ENCODE measurements around the gene KAT5. TPM values are rescaled to one million over a fixed set of nuclear protein-coding genes. Genes with fewer than 3 reads are reported as not detected.

KAT5 gene
- total and polyA plus RNA-seq, 2 of the 13 experiments (the other 11 are each of a cell fraction or from before 2014, with no cell fraction given): 35.2 to 48.3 TPM

DNA sequence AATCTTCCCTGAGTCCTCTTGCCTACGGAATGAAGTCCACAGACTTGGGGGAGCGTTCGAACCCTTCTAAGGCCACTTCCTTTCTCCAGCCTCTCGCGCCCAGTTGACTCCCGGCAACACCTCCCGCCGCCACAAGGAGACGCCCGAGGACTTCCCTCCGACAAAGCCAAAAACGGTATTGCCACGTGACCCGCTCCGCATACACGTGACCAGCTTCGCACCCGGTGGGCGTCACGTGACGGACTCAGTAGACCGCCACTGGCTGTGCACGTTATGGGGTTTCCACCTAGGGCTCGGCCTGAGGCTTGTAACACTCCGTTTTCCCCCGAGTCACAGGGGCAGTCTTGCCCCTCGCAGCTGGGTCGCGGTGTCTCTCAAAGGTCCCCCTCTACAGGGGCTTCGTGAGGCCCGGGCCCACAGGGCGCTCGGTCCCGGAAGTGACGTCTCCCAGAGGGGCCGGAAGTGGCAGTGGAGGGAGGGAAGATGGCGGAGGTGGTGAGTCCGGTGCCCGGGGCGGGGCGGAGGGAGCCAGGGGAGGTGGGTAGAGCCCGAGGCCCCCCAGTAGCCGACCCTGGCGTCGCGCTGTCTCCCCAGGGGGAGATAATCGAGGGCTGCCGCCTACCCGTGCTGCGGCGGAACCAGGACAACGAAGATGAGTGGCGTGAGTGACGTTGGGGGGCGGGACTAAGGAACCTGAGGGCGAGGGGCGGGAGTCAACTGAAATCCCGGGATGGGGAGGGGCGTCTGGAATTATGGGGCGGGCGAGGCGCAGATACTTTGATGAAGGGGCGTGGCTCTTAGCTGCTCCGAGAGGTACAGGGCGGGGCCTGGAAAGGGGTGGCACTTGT is at the start of gene KAT5 (continued):
- TF ChIP-seq, protein P1, sequence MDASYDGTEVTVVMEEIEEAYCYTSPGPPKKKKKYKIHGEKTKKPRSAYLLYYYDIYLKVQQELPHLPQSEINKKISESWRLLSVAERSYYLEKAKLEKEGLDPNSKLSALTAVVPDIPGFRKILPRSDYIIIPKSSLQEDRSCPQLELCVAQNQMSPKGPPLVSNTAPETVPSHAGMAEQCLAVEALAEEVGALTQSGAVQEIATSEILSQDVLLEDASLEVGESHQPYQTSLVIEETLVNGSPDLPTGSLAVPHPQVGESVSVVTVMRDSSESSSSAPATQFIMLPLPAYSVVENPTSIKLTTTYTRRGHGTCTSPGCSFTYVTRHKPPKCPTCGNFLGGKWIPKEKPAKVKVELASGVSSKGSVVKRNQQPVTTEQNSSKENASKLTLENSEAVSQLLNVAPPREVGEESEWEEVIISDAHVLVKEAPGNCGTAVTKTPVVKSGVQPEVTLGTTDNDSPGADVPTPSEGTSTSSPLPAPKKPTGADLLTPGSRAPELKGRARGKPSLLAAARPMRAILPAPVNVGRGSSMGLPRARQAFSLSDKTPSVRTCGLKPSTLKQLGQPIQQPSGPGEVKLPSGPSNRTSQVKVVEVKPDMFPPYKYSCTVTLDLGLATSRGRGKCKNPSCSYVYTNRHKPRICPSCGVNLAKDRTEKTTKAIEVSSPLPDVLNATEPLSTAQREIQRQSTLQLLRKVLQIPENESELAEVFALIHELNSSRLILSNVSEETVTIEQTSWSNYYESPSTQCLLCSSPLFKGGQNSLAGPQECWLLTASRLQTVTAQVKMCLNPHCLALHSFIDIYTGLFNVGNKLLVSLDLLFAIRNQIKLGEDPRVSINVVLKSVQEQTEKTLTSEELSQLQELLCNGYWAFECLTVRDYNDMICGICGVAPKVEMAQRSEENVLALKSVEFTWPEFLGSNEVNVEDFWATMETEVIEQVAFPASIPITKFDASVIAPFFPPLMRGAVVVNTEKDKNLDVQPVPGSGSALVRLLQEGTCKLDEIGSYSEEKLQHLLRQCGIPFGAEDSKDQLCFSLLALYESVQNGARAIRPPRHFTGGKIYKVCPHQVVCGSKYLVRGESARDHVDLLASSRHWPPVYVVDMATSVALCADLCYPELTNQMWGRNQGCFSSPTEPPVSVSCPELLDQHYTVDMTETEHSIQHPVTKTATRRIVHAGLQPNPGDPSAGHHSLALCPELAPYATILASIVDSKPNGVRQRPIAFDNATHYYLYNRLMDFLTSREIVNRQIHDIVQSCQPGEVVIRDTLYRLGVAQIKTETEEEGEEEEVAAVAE (CRISPR knock-in tag; IDR thresholded peaks at IDR 0.05; ENCODE audit: borderline replicate concordance): peak; percentile 86; the same call in 1 of the 2 replicates
- TF ChIP-seq, protein P2, sequence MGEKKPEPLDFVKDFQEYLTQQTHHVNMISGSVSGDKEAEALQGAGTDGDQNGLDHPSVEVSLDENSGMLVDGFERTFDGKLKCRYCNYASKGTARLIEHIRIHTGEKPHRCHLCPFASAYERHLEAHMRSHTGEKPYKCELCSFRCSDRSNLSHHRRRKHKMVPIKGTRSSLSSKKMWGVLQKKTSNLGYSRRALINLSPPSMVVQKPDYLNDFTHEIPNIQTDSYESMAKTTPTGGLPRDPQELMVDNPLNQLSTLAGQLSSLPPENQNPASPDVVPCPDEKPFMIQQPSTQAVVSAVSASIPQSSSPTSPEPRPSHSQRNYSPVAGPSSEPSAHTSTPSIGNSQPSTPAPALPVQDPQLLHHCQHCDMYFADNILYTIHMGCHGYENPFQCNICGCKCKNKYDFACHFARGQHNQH (CRISPR knock-in tag; IDR thresholded peaks at IDR 0.05): peak; percentile 82
- TF ChIP-seq ZNF766 (CRISPR knock-in tag; IDR thresholded peaks at IDR 0.05; ENCODE audit: borderline replicate concordance) (peak; percentile 81; the same call in 1 of the 2 replicates), ZSCAN31 (CRISPR knock-in tag; IDR thresholded peaks at IDR 0.05; ENCODE audit: low read depth) (peak; percentile 97), BCL6 (CRISPR knock-in tag; IDR thresholded peaks at IDR 0.05) (peak; percentile 46; the same call in 1 of the 2 replicates), FLYWCH1 (CRISPR knock-in tag; IDR thresholded peaks at IDR 0.05) (0 out of 2 replicates have a peak, but pooled peaks have one; percentile 59), ZNF350 (CRISPR knock-in tag; IDR thresholded peaks at IDR 0.05; ENCODE audit: borderline replicate concordance, low read depth) (peak; percentile 99)
- TF ChIP-seq, protein P3, sequence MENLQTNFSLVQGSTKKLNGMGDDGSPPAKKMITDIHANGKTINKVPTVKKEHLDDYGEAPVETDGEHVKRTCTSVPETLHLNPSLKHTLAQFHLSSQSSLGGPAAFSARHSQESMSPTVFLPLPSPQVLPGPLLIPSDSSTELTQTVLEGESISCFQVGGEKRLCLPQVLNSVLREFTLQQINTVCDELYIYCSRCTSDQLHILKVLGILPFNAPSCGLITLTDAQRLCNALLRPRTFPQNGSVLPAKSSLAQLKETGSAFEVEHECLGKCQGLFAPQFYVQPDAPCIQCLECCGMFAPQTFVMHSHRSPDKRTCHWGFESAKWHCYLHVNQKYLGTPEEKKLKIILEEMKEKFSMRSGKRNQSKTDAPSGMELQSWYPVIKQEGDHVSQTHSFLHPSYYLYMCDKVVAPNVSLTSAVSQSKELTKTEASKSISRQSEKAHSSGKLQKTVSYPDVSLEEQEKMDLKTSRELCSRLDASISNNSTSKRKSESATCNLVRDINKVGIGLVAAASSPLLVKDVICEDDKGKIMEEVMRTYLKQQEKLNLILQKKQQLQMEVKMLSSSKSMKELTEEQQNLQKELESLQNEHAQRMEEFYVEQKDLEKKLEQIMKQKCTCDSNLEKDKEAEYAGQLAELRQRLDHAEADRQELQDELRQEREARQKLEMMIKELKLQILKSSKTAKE (CRISPR knock-in tag; IDR thresholded peaks at IDR 0.05; ENCODE audit: borderline replicate concordance): peak; percentile 69; the same call in 1 of the 2 replicates
- TF ChIP-seq, protein P4, sequence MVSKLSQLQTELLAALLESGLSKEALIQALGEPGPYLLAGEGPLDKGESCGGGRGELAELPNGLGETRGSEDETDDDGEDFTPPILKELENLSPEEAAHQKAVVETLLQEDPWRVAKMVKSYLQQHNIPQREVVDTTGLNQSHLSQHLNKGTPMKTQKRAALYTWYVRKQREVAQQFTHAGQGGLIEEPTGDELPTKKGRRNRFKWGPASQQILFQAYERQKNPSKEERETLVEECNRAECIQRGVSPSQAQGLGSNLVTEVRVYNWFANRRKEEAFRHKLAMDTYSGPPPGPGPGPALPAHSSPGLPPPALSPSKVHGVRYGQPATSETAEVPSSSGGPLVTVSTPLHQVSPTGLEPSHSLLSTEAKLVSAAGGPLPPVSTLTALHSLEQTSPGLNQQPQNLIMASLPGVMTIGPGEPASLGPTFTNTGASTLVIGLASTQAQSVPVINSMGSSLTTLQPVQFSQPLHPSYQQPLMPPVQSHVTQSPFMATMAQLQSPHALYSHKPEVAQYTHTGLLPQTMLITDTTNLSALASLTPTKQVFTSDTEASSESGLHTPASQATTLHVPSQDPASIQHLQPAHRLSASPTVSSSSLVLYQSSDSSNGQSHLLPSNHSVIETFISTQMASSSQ (IDR thresholded peaks at IDR 0.05; ENCODE audit: low read depth): no peak; the same call in 1 of the 2 replicates
- TF ChIP-seq, protein P4 (CRISPR knock-in tag; IDR thresholded peaks at IDR 0.05; ENCODE audit: borderline replicate concordance): peak; percentile 47; the same call in 1 of the 2 replicates
